HL-60/S4 treated with phorbol 12-myristate 13-acetate at 8.2 ng/mL for 4 days and 3 days (cell line): ENCODE data around the gene TAS2R3.

Experiments
- in situ Hi-C: fragments of 300-500 bp; cut with MboI; formaldehyde crosslinking; loops from 2 replicates; pipeline ENCODE4 v1.15.0; 2022; ENCODE audit warnings: low sequenced_read_pairs

TAS2R3 gene

GRCh38 chr7:141763797-141764196, at the start of gene TAS2R3:
Gene TAS2R3, plus strand, starts transcription at chr7:141764097. Its CDS starts 62 bp downstream, at chr7:141764159.
- in situ Hi-C loops: loop anchor here (25.0 kb wide), 1 partner anchor 424 kb away; no protein-coding TSS in a partner anchor

DNA sequence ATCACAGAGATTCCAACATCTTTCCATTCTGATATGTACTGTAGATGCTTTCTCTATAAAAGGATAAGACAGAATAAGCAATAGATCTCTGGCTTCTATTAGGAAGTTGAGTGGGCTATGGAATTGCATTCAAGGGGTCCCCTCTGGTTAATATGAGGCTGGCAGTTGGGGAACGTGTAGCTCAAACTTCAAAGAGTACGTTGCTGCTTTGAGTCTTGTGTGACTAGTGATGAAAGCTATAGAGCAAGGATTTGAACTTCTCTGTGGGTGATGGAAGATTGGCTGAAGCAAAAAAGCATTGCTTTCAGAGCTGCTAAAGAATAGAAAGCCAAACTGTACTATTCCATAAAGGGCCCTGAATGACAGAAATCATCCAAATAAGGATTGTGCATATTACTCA, 49.3 kb upstream of the TAS2R3 start:
- in situ Hi-C loops: no loop called here

DNA sequence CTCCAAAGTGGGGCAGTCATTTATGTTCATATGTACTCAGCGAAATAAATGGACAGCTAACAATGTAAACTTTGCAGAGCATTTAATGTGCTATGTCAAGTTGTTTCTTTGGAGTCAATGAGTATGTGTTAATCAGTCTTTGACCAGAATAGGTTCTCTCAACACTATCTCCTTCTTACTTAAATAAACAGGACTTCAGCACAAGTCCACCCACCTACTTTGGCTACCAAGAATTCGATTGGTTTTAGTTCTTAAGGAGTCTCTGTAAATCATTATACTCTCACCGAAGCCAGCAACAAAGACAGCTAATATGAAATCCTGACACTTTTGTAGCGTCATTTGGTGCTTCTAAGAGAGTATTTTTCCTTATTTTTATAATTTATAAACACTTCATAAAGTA, 48.9 kb upstream of the TAS2R3 start:
- in situ Hi-C loops: no loop called here

DNA sequence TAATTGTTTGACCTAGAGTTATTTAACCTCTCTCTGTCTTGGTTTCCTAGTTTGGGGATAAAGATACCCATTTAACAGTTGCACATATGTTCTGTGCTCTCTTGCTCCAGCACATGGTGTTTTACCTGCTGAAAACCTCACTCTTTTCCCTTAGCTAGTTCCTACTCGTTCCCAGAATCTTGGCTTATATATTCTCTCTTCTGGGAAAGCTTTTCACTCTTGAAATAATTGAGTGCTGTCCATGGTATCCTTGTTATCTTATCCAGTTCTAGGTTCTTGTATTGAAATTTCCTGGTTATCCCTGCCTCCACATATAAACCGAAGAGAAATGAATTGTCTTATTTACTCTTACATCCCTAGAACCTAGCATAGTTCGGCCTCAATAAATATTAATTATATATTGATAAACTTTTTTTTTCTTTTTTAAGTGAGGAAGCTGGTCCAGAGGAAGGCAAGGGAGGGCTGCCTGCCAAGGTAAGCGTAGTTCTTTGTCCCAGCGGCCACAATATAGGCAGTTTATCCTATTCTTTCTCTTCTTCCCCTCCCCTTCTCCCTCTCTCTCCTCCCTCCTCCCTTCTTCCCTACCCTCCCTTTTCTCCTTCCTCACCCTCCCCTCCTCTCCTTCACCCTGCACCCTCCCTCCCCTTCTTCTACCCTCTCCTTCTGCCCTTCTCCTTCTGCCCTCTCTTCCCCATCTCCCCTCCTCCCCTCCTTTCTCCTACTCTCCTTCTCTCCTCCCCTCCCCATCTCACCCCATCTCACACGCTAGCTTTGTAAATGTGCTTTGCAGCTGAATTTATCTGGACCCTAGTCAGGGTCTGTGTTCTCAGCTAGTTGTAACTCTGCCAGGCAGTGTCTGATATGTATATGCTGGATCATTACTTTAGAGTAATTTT, 47.9 kb upstream of the TAS2R3 start:
- in situ Hi-C loops: no loop called here

DNA sequence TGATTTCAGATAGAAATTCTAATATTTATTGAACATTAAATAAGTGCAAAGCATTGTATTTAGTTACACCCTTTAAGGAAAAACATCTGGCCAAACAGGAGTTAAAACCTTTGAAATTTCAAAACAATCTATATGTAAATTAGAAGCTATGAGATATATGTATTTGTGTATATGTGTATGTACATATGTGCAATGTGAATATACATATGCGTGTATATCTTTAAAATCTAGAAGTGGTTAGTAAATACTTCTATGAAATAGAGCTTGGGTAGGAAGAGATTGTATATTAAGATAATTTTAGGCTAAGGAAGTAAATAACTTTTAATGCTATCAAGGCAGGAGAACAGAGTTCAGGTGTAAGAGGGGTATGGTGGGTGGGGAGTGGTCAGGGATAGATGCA, 46.4 kb upstream of the TAS2R3 start:
- in situ Hi-C loops: no loop called here

DNA sequence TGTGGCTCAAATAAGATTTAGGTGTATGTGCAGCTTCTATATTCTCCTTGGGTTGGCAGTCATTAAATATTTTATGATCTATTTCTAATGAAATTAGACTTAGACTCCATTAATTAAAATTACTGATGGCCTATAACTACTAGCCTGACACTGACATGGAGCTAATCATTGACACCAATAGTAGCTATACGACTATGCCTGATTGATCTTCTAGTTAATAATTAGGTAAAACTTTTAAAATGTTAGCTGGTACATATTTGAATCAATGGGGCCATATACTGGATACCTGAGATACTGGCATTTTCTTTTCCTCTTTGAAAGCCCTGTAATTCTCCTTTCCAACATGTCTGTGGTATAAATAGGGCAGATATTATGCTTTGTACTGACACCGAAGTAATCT, 41.4 kb upstream of the TAS2R3 start:
- in situ Hi-C loops: no loop called here

GRCh38 chr7:141729020-141729419, 34.9 kb upstream of the TAS2R3 start:
- in situ Hi-C loops: no loop called here

- in situ Hi-C loops: loop anchor here (10.0 kb wide), 1 partner anchor 77 kb away; no protein-coding TSS in a partner anchor
Measured at GRCh38 chr7:141731476-141732149, 32.3 kb upstream of the TAS2R3 start.

DNA sequence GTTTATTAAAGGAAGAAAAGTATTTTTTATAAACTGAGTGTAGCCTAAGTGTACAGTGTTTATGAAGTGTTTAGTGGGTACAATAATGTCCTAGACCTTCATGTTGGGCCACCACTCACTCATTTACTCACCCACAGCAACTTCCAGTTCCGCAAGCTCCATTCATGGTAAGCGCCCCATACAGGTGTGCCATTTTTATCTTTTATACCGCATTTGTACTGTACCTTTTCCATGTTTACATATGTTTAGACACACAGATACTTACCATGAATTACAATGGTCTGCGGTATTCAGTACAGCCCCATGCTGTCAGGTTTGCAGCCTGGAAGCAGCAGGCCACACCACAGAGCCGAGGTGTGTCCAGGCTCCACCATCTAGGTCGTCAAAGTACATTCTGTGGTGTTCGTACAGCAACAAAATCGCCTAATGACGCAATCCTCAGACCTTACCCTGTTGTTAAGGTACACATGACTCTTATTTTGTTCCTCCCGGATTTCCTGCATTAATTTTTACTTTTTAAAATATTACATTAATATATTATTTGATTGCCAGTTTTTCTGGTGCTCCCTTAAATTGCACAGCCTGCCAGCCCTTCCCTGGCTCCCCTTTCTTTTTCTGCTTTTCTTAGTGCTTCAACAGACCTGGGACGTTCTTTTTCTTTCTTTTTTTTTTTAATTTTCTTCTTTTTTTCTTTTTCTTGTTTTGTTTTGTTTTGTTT, 26.6 kb upstream of the TAS2R3 start:
- in situ Hi-C loops: loop anchor here (10.0 kb wide), 1 partner anchor 82 kb away; no protein-coding TSS in a partner anchor

GRCh38 chr7:141737836-141738591, 25.9 kb upstream of the TAS2R3 start, which contains the start of gene SSBP1:
Gene SSBP1, plus strand, starts transcription at chr7:141738358. Its CDS starts 809 bp downstream, at chr7:141739167.
- in situ Hi-C loops: loop anchor here (10.0 kb wide), 1 partner anchor 83 kb away; no protein-coding TSS in a partner anchor

- in situ Hi-C loops: loop anchor here (10.0 kb wide), 1 partner anchor 84 kb away; no protein-coding TSS in a partner anchor
Measured at GRCh38 chr7:141738592-141739013, 25.3 kb upstream of the TAS2R3 start.

- in situ Hi-C loops: loop anchor here (10.0 kb wide), 1 partner anchor 84 kb away; no protein-coding TSS in a partner anchor
Measured at GRCh38 chr7:141739250-141739649, 24.6 kb upstream of the TAS2R3 start.

- in situ Hi-C loops: no loop called here
Measured at GRCh38 chr7:141742229-141742628, 21.7 kb upstream of the TAS2R3 start.

DNA sequence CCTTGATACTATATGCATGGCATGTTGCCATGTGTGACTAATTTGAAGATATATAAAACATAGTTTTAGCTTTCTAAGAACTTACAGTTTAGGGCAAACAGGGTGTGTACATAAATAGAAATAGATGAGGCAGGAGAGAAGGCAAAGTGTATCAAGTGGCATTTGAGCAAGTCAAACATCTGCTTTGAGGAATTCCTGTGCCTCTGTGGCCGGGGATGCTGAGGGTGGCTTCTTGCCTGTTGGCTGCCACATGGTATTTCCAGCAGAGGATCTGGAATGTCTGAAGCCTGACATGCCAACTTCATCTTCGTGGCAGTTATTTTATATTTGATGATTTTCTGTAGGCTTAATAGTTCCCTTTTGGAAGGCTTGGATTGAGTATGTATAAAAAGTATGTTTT, 19.8 kb upstream of the TAS2R3 start:
- in situ Hi-C loops: no loop called here

- in situ Hi-C loops: no loop called here
Measured at GRCh38 chr7:141748396-141748795, 15.5 kb upstream of the TAS2R3 start.

GRCh38 chr7:141751904-141752303, 12.0 kb upstream of the TAS2R3 start:
- in situ Hi-C loops: loop anchor here (25.0 kb wide), 1 partner anchor 435 kb away; no protein-coding TSS in a partner anchor

DNA sequence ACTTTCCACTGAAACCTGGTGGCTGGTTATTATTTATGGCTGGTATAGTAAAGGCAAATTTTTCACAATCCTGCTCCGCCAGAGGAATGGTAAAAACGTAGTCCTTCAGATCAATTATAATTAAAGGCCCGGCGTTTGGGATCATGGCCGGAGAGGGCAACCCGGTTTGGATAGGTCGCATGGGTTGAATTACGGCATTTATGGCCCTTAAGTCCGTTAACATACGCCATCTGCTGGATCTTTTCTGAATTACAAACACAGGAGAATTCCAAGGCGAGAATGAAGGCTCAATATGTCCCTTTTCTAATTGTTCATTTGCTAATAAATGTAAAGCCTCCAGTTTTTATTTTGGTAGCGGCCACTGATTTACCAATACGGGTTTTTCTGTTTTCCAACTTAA, 11.3 kb upstream of the TAS2R3 start:
- in situ Hi-C loops: loop anchor here (25.0 kb wide), 1 partner anchor 435 kb away; no protein-coding TSS in a partner anchor

DNA sequence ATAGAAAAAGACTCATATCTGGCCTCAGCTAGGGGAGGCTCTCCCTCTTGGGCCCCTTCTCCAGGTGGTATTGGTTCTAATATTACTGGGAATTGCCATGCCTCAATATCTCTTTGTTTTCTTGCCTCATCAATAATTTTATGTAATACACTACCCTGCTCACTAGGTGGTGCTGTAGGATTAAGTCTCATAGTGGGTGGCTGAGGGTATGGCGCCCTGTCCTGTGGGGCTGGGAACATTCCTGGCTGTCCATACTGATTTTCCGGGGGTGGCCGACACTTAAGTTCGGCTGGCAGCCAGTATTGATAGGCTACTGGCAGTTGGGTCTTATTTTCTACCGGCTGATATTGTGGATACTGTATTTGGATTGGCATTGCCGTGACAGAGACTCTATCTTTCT, 9.0 kb upstream of the TAS2R3 start:
- in situ Hi-C loops: loop anchor here (25.0 kb wide), 1 partner anchor 432 kb away; no protein-coding TSS in a partner anchor

DNA sequence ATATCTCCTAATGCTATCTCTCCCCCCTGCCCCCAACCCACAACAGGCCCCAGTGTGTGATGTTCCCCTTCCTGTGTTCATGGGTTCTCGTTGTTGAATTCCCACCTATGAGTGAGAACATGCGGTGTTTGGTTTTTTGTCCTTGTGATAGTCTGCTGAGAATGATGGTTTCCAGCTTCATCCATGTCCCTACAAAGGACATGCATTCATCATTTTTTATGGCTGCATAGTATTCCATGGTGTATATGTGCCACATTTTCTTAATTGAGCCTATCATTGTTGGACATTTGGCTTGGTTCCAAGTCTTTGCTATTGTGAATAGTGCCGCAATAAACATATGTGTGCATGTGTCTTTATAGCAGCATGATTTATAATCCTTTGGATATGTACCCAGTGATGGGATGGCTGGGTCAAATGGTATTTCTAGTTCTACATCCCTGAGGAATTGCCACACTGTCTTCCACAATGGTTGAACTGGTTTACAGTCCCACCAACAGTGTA, 6.2 kb downstream of the TAS2R3 start:
- in situ Hi-C loops: loop anchor here (25.0 kb wide), 1 partner anchor 417 kb away; no protein-coding TSS in a partner anchor

GRCh38 chr7:141776374-141776773, 12.5 kb downstream of the TAS2R3 start, which contains the start of gene TAS2R4:
Gene TAS2R4, plus strand, starts transcription at chr7:141776674. Its CDS starts 1,815 bp downstream, at chr7:141778489.
- in situ Hi-C loops: no loop called here
